GM12873 (cell line): Measurements from ENCODE around the gene PLPP1.

Experiments
- CTCF ChIP-seq: IDR thresholded peaks from 2 replicates; pipeline ENCODE4 v1.5.1; 2012; ENCODE audit warnings: low read depth, mild to moderate bottlenecking, moderate library complexity, low read length, control low read depth; ENCODE audit not compliant: insufficient read depth; ENCODE audit errors: missing control alignments

The PLPP1 gene

GRCh38 chr5:55498457-55498856 is 36.3 kb downstream of the PLPP1 start:
- no peak for TF ChIP-seq CTCF

- no peak for TF ChIP-seq CTCF
Observed at GRCh38 chr5:55497712-55498111, 37.1 kb downstream of the PLPP1 start.

DNA sequence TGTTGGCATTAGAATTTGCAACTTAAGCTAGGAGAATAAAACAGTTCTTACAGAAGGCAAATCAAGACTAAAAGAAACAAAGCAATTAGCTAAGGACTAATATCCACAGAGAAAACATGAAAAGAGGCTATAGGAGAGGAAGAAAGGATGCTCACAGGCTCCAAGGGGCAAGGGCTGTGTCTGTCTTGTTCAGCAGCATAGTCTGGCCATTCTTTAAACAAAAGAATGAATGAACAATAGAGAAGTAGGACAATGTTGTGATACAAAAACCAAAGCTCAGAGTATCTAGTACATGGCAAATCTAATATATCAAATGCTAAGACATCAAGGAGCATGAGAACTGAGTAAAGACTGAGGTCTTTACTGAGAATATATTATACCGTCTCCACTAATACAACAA is 39.5 kb downstream of the PLPP1 start:
- TF ChIP-seq CTCF = no peak

GRCh38 chr5:55492449-55492848 is 42.3 kb downstream of the PLPP1 start:
- TF ChIP-seq CTCF = no peak

DNA sequence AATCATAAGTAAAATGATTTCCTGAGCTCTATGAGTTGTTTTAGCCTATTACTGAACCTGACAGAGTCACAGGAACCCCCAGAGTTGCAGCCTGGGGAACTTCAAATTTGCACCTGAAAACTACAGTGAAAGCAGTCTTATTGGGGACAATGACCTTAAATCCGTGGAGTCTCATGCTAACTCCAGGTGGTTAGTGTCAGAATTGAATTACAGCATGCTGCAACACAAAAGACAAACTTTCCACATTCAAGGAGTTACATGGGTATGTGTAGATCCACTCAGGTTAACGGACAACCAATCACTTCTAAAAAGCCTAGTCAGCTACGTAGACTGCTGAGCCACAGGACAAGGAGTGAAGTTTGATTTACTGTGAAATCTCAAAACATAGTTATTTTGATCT is 49.7 kb downstream of the PLPP1 start:
- no peak for TF ChIP-seq CTCF

DNA sequence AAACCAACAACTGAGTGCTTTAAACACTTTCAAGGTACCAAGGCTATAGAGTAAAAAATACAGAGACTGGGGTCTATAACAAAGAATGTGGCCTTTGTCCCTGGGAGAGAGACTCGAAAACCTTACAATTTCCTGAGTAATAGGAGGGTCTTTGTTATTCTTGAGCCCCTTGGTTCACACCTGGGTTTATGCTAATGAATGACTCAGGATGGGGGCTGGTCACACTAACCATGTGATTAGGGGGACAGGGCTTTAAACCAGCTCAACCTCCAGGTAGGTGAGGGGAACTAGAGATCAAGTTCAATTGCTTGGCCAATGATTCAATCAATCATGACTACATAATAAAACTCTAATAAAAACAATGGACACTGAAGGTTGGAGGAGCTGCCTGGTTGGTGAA is 50.2 kb downstream of the PLPP1 start:
- no peak for TF ChIP-seq CTCF

DNA sequence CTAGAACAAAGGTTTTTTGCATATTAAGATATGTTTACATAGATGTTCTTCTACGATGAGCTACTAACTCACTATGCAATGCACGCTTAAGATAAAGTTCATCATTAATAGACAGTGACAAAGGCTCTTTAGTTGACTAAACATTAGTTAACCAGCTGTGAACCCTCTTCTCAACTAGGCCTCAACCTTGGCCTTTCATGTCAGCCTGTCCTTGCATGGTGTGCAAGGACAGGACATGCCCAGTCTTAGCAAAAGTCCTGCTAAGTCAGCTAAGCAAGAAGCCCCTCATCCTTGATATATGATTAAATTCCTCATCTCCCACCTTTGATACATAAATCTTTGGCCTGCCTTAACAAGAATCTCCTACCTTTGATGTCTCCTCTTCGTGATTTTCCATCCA is 50.9 kb downstream of the PLPP1 start:
- TF ChIP-seq CTCF = no peak
